ENCODE results near the gene VPS13D.

Gene VPS13D

GRCh38 chr1:12481928-12482327, 252.1 kb downstream of the VPS13D start:
- Histone ChIP-seq H3K27ac (ENCODE audit: low read length) (no peak overlapping the region), H3K4me1 (ENCODE audit: low read length) (peaks cover 7% of the 10 kb centered on the region; the same call in 1 of the 2 replicates)

GRCh38 chr1:12482988-12483387, 253.2 kb downstream of the VPS13D start:
- no peak overlapping the region for H2AFZ ChIP-seq (ENCODE audit: low read length)
- DNase-seq, result no peak
- H3K9me2 ChIP-seq (replicated peaks; ENCODE audit: insufficient read depth, low read length), result no peaks in the 10 kb centered on the region
- H3K9me3 ChIP-seq (replicated peaks; ENCODE audit: insufficient read depth, low read length), result no peaks in the 10 kb centered on the region
- no peak overlapping the region for H3K4me2 ChIP-seq (ENCODE audit: low read depth, low read length)
- no peaks in the 10 kb centered on the region for H3K27me3 ChIP-seq (replicated peaks; ENCODE audit: insufficient read depth, low read length)
- no peak overlapping the region for H3K27ac ChIP-seq (ENCODE audit: low read length)
- no peak overlapping the region for H3K4me3 ChIP-seq (ENCODE audit: low read length)
- TF ChIP-seq EZH2 (optimal IDR thresholded peaks at IDR 0.05; ENCODE audit: low read depth, low read length) (no peak), EZH2phosphoT487 (IDR thresholded peaks at IDR 0.05; ENCODE audit: low read length) (no peak), CTCF (IDR thresholded peaks at IDR 0.05; ENCODE audit: low read length) (no peak)
- H4K20me1 ChIP-seq (ENCODE audit: insufficient read depth, low read length), result no peaks in the 10 kb centered on the region
- H3K36me3 ChIP-seq (replicated peaks; ENCODE audit: insufficient read depth, low read length), result no peaks in the 10 kb centered on the region
- no peak overlapping the region for H3K9ac ChIP-seq (ENCODE audit: low read length)
- peaks cover 7% of the 10 kb centered on the region; the same call in 1 of the 2 replicates for H3K4me1 ChIP-seq (ENCODE audit: low read length)
- H3F3A ChIP-seq (ENCODE audit: insufficient read depth, low read length), result no peaks in the 10 kb centered on the region
- no peaks in the 10 kb centered on the region for H3K79me2 ChIP-seq (ENCODE audit: low read length)

More at GRCh38 chr1:12481928-12482327, 252.1 kb downstream of the VPS13D start:
- no peak overlapping the region for H3K4me3 ChIP-seq (ENCODE audit: low read length)
- H3K9me2 ChIP-seq (replicated peaks; ENCODE audit: insufficient read depth, low read length), result no peaks in the 10 kb centered on the region
- no peaks in the 10 kb centered on the region for H4K20me1 ChIP-seq (ENCODE audit: insufficient read depth, low read length)
- no peak overlapping the region for H2AFZ ChIP-seq (ENCODE audit: low read length)
- no peaks in the 10 kb centered on the region for H3K36me3 ChIP-seq (replicated peaks; ENCODE audit: insufficient read depth, low read length)
- H3K27me3 ChIP-seq (replicated peaks; ENCODE audit: insufficient read depth, low read length), result no peaks in the 10 kb centered on the region
- TF ChIP-seq CTCF (IDR thresholded peaks at IDR 0.05; ENCODE audit: low read length), result no peak
- TF ChIP-seq EZH2phosphoT487 (IDR thresholded peaks at IDR 0.05; ENCODE audit: low read length), result no peak
- TF ChIP-seq EZH2 (optimal IDR thresholded peaks at IDR 0.05; ENCODE audit: low read depth, low read length), result no peak
- no peaks in the 10 kb centered on the region for H3F3A ChIP-seq (ENCODE audit: insufficient read depth, low read length)
- H3K79me2 ChIP-seq (ENCODE audit: low read length), result no peaks in the 10 kb centered on the region
- H3K9ac ChIP-seq (ENCODE audit: low read length), result no peak overlapping the region
- no peaks in the 10 kb centered on the region for H3K9me3 ChIP-seq (replicated peaks; ENCODE audit: insufficient read depth, low read length)
- no peak overlapping the region for H3K4me2 ChIP-seq (ENCODE audit: low read depth, low read length)
- DNase-seq, result no peak

- Histone ChIP-seq H3F3A (ENCODE audit: insufficient read depth, low read length) (no peaks in the 10 kb centered on the region), H3K9me3 (replicated peaks; ENCODE audit: insufficient read depth, low read length) (no peaks in the 10 kb centered on the region), H3K9ac (ENCODE audit: low read length) (no peak overlapping the region), H3K36me3 (replicated peaks; ENCODE audit: insufficient read depth, low read length) (no peaks in the 10 kb centered on the region), H3K79me2 (ENCODE audit: low read length) (no peaks in the 10 kb centered on the region), H4K20me1 (ENCODE audit: insufficient read depth, low read length) (no peaks in the 10 kb centered on the region), H3K9me2 (replicated peaks; ENCODE audit: insufficient read depth, low read length) (no peaks in the 10 kb centered on the region), H3K4me2 (ENCODE audit: low read depth, low read length) (no peak overlapping the region), H3K4me3 (ENCODE audit: low read length) (no peak overlapping the region), H2AFZ (ENCODE audit: low read length) (no peak overlapping the region), H3K27me3 (replicated peaks; ENCODE audit: insufficient read depth, low read length) (no peaks in the 10 kb centered on the region), H3K27ac (ENCODE audit: low read length) (no peak overlapping the region), H3K4me1 (ENCODE audit: low read length) (peaks cover 7% of the 10 kb centered on the region; the same call in 1 of the 2 replicates)
- DNase-seq, result no peak
- TF ChIP-seq EZH2phosphoT487 (IDR thresholded peaks at IDR 0.05; ENCODE audit: low read length), result no peak
- no peak for TF ChIP-seq EZH2 (optimal IDR thresholded peaks at IDR 0.05; ENCODE audit: low read depth, low read length)
- TF ChIP-seq CTCF (IDR thresholded peaks at IDR 0.05; ENCODE audit: low read length), result no peak
These were observed 255.6 kb downstream of the VPS13D start for GRCh38 chr1:12485231-12486058.
